OCI-LY1 (cell line): ENCODE measurements around the gene S100A4.

Experiments
- CTCF ChIP-seq: fragments of 200-600 bp; sonication (generic), shearing (Covaris generic); IDR thresholded peaks from 2 replicates; pipeline ENCODE4 v1.5.1; 2017; ENCODE audit warnings: mild to moderate bottlenecking, antibody characterized with exemption, low read length, moderate library complexity, mixed read lengths
- EZH2 ChIP-seq: fragments of 200-600 bp; sonication (generic), shearing (Covaris generic); IDR thresholded peaks from 2 replicates; pipeline ENCODE4 v1.8.0; 2017; ENCODE audit warnings: borderline replicate concordance, mixed run types, mild to moderate bottlenecking, antibody characterized with exemption, low read length, moderate library complexity, mixed read lengths

- TF ChIP-seq CTCF = no peak
- TF ChIP-seq EZH2 = no peak
These were observed 8.8 kb downstream of the S100A4 start for GRCh38 chr1:153536671-153537375.
